Superior temporal gyrus (tissue), 1 donor: ENCODE measurements around the gene PEPD.

Experiments used
- DNase-seq: peaks from one replicate; pipeline ENCODE4 v3.0.0-alpha.2; 2016; ENCODE audit errors: extremely low spot score

Gene PEPD

DNA sequence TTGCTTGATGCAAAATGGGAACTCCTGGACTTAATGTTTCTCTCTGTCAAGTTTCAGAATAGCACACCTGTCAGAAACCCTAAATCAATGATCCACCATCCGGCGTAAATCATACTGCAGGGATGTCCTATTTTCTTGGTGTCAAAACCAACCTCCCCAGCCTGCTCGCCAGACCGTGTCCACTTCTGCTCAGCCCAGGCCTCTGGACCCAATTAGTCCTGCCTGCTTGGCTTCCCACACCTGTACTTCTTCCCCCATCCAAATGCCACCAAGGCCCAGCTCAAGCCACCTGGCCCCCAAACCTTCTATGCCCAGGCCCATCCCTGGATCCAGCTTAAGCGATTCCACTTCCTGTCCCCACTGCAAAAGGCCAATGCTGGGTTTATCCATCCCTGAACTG is 25.1 kb upstream of the PEPD start:
- no peak for DNase-seq

DNA sequence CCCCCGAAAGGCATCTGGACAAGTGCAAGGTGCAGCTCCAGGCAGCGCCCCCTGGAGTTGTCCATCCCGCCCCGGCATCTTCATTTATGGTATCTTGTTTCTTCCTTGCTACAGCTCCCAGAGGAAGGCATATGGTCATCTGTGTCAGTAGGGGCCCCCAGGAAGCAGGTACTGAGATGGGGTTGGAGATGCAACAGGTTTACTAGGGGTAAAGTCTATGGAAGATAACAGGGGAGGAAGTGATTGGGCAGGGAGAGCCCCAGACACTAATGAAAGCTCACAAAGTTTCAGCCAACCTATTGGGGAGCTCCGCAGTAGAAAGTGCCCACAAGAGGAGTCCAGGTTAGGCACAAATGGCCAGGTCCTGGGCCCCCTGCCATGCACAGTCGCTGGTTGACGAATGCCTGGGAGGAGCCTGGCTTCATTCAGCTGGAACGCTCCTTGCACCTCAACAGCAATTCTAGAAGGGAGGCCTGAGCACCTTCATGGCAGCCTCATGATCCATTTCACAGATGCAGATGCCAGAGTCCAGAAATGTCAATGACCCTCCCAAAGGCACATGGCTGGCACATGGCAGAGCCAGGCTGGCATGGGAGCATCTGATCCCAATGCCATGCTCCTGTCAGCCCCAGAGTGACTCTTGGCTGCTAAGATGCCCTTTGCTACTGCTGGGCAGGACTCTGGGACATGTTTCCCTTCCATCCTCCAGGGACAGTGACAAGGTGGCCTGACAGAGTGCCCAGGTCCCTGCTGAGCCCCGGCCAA is 23.8 kb upstream of the PEPD start:
- DNase-seq: no peak

DNA sequence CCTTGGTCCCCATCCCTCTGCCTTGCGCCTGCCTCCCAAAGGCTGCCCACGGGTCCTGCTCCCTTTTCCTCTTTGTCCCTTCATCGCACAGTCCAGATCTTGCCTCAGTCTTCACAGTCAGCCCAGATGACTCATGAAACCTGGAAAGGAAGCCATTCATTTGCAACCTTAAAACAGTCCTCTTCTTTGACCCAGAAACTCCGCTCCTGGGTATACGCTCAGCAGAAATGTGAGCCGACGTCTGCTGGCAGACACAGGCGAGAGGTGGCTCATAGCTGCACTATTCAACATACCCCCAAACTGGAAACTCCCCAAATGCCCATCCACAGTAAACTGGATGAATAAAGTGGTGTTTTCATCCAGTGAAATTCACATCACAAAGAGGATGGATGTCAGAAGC is 13.6 kb upstream of the PEPD start:
- DNase-seq: no peak

DNA sequence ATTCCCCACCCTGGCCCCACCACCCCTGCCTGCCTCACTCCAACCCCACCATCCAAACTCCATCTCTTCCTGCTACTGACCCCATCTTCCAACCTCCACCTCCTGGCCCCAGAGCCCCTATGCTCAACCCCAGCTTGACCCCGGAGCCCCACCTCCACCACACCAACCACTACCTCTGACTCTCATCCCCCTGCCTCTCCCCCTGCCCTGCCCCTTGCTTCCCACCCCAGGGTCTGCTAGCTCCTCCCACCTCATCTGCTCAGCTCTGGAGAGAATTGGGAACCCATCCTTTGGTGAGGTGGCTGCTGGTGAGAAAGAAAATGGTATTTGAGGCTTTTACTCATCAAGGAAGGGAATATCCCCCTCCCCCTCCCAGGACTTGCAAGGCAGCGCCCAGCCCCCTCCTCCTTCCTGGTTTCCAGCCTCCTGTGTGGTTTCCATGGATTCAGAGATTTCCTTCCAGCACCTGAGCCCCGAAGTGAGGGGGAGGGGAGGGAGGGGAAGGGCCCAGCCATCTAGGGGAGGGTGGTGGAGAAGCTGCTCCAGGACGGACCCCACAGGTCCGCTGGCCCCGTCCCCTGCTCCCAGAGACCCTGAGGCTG is 11.4 kb upstream of the PEPD start:
- no peak for DNase-seq

DNA sequence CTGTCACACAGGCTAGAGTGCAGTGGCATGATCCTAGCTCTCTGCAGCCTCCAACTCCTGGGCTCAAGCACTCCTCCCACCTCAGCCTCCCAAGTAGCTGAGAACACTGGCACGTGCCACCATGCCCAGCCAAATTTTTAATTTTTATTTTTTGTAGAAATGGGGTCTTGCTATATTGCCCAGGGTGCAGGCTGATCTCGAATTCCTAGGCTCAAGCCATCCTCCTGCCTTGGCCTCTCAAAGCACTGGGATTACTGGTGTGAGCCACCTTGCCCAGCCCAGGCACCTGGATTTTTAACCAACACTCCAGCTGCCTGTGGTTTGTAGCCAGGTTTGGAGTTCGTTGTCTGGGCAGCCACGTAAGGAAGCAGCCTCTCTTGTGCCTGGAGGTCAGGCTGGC is 9.3 kb upstream of the PEPD start:
- no peak for DNase-seq

DNA sequence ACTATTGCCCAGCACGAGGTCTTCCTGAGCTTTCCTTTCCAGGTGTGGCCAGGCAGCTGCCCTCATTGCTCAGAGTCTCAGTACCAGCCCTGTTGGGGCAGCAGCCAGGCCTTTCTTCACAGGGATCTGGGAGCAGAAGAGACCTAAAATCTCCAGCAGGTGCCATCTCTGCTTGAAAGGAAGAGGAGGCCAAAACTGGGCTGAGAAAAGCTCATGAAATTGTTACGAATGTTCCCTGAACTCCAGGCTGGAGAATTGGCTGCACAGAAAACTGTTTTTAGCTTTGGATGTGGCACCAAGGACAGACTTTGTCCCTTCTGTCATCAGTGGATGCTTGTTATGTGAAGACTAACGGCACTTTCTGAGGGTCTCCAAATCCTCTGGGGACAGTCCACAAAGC is 8.7 kb upstream of the PEPD start:
- DNase-seq: no peak

DNA sequence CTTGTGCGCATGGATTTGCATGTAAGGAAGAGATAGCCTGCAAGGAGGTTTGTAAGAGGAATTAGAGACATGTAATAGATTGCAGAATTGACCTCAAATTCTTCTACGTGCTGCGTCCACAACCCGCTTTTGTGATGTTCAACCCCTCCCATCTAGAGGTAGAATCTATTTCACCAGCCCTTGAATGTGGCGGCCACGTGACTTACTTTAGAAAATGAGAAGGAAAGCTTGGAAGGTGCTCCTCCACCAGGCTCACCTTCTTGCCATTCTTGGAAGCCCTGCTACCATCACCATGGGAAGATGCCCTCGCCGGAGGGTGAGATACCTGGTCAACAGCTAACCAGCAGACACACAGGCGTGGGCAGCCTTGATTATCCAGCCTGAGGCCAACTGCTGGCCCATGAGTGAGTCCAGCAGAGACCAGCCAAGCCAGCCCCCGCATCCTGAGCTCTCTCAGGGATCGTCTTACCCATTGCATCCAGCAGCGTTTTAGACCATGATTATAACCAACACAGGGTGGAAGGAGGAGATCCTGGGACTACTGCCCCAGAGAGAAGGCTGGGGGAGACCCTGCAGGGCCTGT is 7.6 kb upstream of the PEPD start:
- DNase-seq: no peak

DNA sequence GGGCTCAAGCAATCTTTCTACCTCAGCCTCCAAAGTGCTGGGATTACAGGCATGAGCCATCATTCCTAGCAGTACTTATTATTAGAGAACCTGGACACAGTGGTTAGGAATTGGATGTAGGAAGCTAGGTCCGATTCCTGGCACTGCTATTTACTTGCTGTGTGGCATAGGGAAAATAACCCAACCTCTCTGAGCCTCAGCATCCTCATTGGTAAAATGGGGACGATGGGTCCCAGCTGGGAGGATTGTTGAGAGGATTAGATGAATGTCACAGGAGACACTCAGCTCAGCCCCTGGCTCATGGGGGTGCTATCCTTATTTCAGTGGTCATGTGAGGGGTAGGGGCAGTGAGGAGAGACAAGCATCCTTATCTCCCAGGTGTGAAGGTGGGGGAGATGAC is 6.8 kb upstream of the PEPD start:
- DNase-seq: no peak

DNA sequence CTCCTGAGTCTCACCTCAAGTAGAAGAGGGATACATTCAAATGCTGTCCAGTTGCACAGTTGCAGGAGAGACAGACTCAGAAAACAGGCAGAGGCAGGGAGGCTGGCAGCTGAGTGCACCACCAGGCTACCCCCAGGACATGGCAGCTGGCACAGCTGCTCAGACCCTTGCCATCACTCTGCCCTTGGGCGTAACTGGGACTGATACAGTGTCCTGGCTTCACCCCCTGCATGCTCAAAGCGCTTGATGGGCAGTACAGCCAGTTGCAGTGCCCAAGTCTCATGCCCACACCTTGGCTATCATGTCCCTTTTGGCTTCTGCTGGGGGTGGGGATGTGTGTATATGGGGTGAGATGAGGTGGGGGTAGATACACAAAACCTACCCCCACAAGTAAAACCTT is 5.5 kb upstream of the PEPD start:
- no peak for DNase-seq

DNA sequence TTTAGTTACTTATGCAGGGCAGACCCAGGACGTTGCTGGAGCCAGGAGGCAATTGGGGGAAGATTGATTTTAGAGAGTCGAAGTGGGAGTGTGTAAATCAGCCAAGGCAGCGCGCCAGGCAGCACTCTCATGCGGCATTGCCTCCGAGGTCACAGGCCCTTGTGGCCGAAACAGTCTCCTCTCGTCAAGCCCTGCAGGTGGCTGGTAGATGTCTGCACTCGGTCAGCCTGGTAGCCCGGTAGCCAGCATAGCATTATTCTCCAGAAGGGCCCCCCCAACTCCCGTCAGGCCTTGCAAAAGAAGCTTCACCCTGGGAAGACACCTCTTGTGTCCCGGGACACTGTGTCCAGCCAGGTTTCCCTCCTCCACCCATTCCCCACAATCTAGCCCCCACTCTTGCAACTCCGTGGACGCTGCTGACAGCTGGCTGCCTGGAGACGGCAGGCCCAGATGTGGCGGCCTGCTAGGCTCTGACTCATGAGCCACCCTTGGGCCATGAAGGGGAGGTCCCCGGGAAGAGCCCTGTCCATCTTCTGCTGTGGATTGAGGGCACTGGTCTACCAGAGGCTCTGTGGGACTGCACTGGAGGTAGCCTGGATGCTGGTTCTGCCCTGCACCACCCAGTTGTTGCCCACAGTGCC is 2.6 kb upstream of the PEPD start:
- no peak for DNase-seq

DNA sequence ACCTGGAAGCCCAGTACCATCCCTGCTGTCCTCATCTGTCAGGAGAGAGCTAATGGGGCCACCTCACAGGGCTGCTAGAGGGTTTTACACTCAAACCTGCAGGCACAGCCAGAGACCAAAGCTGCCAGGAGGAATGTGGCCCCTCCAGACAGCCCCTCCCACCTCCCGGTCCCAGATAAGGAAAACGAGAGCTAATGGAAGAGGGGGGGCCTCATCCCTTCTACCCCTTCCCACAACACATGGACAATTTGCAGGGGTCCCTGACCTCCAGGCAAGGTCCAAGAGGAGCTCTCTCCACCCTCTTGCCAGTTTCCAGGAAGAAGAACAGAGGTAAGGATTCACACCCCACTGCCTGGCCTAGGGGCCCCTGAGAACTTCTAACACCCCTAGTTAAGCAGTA is 1.6 kb upstream of the PEPD start:
- no peak for DNase-seq

DNA sequence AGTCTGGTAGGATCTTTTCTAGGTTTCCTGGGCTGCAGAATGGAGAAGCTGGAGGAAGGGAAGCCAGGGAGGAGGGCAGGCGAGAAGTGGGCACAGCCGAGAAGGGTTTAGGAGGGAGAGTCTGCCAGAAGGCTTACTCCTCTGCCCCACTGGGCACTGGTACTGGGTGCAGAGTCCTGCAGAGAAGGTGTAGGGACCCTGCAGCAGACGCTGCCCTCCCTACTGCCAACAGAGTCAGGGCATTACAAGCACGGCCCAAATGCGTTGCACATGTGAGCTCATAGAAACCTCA is 726 bp upstream of the PEPD start:
- DNase-seq: no peak

DNA sequence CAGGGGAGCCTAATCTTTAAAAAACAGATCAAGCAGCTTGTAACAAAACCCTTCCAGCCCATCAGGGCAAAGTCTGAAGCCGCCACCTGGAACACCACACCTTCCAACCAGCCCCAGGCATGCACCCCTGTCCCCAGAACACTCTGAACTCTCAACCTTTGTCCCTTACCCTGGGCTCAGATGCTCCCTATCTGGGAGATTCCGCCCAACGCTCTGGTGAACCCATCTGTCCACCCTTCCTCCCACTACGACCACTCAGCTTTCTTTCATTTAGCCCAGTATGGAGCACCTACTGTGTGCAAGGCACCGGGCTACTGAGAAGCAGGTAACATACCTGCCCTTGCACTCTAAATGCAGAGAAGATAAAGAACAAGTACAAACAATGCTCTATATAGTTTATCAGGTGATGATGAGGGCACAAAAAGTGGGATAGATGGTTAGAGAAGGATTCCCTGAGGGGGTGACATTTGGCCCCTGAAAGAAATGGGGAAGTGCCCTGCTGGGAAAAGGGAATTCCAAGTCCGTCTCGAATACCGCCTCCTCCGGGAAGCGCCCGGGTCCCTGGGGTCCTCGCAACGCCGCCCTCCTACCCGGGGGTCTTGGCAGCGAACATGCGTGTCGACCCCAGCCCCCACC is 629 bp downstream of the PEPD start:
- DNase-seq: no peak

DNA sequence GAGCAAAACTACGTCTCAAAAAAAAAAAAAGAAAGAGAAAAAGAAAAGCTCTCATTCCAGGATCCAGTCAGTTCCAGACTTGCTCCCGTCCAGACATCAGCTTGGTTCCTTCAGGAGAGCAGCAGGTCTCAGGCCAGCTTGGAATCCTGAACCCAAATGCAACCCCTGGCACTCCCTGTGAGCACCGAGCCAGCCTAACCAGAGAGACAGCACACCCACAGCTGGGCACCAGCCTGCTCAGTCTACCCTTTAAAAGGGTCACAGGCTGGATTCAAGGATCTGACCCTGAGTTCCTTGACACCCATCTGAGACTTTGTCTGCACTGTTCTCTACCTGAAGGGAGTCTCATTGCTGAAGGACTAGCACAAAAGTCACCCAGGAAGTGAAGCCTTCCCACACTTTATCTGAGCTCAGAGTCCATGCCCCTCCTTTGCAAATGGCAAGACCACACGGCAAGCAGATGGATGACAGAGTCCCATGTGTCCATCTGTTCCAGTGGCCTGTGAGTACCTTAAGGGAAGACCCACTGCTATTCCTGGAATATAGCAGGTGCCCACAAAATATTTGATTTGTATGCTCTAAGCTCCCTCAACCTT is 1.4 kb downstream of the PEPD start:
- no peak for DNase-seq

DNA sequence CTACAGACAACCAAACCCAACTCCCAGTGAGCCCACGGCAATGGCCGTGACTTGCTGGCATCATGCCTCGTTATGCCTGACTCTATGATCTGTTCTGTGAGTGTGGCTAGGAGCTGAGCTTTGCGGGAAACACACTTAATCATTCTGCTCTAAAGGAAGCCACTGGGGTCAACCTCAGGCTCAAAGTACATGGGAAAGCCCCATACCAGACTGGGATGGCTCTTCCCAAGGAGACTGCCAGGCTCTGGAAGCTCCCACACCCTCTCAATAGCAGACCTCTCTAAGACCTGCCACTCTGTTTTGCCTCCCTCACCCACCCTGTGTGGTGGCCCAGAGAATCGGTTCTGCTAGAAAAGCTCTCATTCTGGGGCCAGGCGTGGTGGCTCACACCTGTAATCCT is 2.2 kb downstream of the PEPD start:
- DNase-seq: no peak

DNA sequence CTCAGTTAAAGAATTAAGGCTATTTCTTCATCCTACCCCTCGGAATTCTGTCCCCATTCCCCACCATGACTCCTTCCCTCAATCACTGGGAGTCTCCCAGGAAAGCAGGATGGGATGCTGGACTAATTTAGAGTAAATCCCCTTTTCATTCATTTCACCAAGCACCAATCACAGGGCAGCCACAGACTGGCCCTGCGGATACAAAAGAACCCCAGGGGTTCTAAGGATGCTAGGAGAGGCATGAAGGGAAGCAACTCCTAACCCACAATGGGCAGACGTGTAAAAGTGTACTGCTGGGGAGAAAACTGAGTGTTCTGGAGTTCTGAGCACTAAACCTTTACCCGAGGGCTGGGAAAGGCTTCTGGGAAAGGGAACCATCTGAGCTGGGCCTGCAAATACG is 3.0 kb downstream of the PEPD start:
- DNase-seq: no peak

DNA sequence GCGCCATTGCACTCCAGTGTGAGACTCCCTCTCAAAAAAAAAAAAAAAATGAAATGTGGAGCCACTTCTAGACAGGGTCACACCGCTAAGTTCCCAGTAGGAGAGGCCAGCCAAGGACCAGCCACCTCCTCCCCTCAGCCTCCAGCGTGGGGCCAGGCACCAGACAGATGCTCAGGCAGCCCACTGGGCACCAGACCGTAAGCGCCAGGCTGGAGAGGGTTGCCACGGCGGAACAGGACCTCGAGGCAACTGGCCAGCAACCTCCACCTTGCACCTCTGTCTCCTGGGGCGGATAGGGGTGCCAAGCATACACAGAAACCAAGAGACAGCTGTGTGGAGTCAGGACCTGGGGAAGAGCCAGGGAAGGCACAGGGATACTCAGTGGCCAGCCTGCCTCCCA is 3.7 kb downstream of the PEPD start:
- no peak for DNase-seq

DNA sequence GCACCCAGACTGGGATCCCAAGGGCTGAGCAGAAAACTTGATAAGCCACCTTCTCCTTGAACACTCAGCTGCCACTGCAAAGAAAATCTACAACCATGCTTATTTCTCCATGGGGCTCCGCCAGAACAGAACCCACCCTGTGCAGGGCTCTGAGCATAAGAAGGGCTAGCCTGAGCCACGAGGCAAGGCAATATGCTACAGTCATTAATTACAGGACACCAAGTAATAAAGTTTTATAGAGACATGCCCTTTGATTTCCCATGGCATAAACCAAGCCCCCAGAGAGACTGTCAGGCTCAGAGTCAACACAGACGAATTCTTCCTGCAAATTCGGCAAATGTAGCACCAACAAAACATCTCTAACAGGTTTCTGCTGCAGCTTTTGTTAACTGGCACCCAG is 5.7 kb downstream of the PEPD start:
- DNase-seq: no peak

DNA sequence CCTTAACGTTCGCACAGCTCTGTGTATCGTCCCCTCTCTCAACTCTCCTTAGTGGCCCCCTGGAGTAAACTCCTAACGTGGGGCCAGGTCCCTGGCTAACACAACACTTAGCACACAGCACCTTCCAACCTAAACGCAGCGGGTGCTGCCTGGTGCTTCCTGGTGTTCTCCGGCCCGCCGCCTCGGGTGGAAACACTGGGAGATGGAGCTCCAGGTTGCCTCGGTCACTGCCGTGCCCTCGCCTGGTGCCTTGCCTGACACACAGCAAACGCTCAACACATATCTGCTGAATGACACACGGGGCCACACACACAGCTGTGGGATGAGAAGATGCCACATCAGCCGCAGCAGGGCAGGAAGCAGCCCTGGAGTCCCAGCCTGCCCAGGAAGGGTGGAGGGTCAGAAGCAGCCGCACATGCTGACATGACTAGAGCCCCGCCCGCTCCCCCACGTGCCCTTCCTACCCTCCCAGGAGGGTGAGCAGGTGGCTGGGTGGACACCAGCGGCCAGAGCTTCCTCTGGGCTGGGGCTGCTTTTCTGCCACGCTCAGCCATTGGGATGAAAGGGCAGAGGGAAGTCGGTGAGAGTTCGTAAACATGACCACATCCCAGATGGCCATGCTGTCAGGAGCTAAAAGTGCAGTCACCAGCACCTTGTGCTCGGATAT is 6.6 kb downstream of the PEPD start:
- DNase-seq: no peak

DNA sequence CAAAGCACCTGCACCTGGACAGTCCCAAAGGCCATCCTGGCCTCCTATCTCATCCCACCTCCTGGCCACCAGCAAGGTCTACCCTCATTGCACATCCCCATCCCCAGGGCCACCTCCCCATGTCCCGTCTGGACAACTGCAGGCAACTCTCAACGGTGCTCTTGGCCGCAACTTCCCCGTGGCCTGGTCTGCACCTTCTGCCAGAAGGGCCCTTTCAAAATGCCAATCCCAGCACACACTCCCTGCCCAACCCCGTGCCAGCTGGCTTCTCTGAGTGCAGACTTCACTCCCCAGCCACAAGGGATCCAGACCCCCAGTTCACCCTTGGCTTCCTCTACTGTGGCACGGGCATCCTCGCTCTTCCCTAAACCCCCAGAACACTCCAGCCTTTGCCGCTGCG is 8.2 kb downstream of the PEPD start:
- no peak for DNase-seq

DNA sequence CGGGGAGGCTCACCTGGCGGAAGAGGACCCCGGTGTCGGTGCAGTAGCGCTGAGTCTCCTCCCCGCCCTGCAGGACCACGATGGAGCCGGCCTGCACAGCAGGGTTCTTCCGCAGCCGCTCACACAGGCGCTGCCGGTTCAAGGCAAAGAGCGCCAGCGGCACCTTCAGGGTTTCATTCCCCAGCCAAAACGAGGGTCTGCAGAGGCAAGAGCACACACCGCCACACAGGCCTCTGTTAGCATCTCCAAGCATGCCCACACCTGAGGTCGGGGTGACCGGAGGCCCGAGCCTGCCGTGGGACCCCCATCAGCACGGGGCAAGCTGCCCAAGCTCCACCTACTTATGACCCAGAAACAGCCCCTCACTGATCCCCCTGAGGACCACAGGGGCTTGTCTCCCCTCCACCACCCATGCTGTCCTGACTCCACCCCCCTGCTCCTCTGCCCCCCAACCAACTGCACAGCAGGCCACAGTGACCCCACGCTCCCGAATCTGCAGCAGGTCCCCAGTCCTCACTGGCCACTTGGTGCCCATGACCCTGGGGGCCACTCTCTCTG is 8.9 kb downstream of the PEPD start:
- DNase-seq: no peak

DNA sequence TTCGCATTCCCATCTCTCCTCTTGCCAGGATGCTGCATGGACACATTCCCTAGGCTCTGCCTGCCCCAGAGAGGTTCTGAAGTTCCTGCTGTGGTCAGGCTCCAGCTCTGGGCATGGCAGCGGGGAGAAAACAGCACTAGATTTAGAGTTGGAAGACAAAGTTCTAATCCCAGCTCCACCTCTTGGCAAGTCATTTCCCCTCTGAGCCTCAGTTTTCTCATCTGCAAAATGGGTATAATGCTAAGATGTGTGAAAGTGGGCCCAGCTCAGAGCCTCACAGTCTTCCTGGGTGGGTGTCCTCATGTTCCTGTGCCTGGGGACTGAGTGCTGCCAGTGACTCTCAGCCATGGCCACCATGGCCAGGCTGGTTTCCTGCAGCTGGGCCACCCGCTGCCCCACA is 9.6 kb downstream of the PEPD start:
- DNase-seq: no peak
